IMR-90 (cell line): ENCODE measurements around the gene RSU1. TPM values are rescaled to one million over a fixed set of nuclear protein-coding genes. Genes with fewer than 3 reads are reported as not detected.

Experiments
- ATAC-seq: fragments of 200-7000 bp; cut with Tn5 transposase; 2 replicates; pipeline ENCODE4 v1.9.1; 2020; ENCODE audit warnings: low read depth, mild to moderate bottlenecking, moderate library complexity
- BruUV-seq: library from RNA; stranded (reverse); fragments of 400-500 nt; replicated peaks from 2 replicates; lab custom pipeline; 2021; lab: Mats Ljungman, UMichigan
- CTCF ChIA-PET: fragments of 300-600 bp; formaldehyde crosslinking; extraction: SDS; loops from one replicate; lab custom pipeline; 2021; ENCODE audit warnings: antibody characterized with exemption; lab: Yijun Ruan, JAX
- POLR2A ChIA-PET: fragments of 300-600 bp; sonication (Branson Sonifier 250); formaldehyde crosslinking; loops from one replicate; lab custom pipeline; 2022; ENCODE audit warnings: antibody characterized with exemption; ENCODE audit not compliant: unreplicated experiment; lab: Charles Lee
- DNase-seq: peaks from one replicate; pipeline ENCODE4 v3.0.0; 2013
- H2AFZ ChIP-seq: replicated peaks from 2 replicates; pipeline ENCODE3; 2013; ENCODE audit warnings: low read length, mild to moderate bottlenecking; ENCODE audit not compliant: poor library complexity
- H2AK5ac ChIP-seq: 2 replicates; pipeline ENCODE4 v1.6.1; 2013; ENCODE audit warnings: low read depth, low read length, inconsistent platforms
- H2AK9ac ChIP-seq: replicated peaks from 2 replicates; pipeline ENCODE3; 2013; ENCODE audit warnings: mild to moderate bottlenecking, low read depth, low read length, moderate library complexity; ENCODE audit not compliant: poor library complexity
- H2BK120ac ChIP-seq: 2 replicates; pipeline ENCODE4 v1.6.1; 2013; ENCODE audit warnings: low read depth, low read length, inconsistent platforms
- H2BK15ac ChIP-seq: 3 replicates; pipeline ENCODE4 v1.6.1; 2013; ENCODE audit warnings: low read depth, low read length, inconsistent platforms
- H2BK20ac ChIP-seq: 2 replicates; pipeline ENCODE4 v1.6.1; 2013; ENCODE audit warnings: low read depth, mild to moderate bottlenecking, inconsistent platforms, low read length, moderate library complexity
- H2BK5ac ChIP-seq: 2 replicates; pipeline ENCODE4 v1.6.1; 2013; ENCODE audit warnings: mild to moderate bottlenecking, low read depth, low read length, inconsistent platforms; ENCODE audit not compliant: poor library complexity, severe bottlenecking
- H3K14ac ChIP-seq: replicated peaks from 2 replicates; pipeline ENCODE4 v1.6.1; 2013; ENCODE audit warnings: low read depth, low read length, inconsistent platforms
- H3K18ac ChIP-seq: 2 replicates; pipeline ENCODE4 v1.6.1; 2013; ENCODE audit warnings: low read depth, low read length, control low read depth
- H3K23ac ChIP-seq: 2 replicates; pipeline ENCODE4 v1.6.1; 2013; ENCODE audit warnings: low read depth, low read length, inconsistent platforms
- H3K27ac ChIP-seq: 2 replicates; pipeline ENCODE4 v1.5.1; 2013; ENCODE audit warnings: mild to moderate bottlenecking, control low read depth, low read length; ENCODE audit not compliant: insufficient read depth
- H3K27me3 ChIP-seq: 2 replicates; pipeline ENCODE4 v1.6.1; 2013; ENCODE audit warnings: low read length; ENCODE audit not compliant: control insufficient read depth, insufficient read depth
- H3K36me3 ChIP-seq: 2 replicates; pipeline ENCODE4 v1.6.1; 2013; ENCODE audit warnings: low read length, mixed read lengths; ENCODE audit not compliant: control insufficient read depth, insufficient read depth
- H3K4ac ChIP-seq: 2 replicates; pipeline ENCODE4 v1.6.1; 2013; ENCODE audit warnings: low read depth, low read length, inconsistent platforms
- H3K4me1 ChIP-seq: 2 replicates; pipeline ENCODE4 v1.6.1; 2013; ENCODE audit warnings: low read length, mixed read lengths; ENCODE audit not compliant: control insufficient read depth, insufficient read depth
- H3K4me2 ChIP-seq: 2 replicates; pipeline ENCODE4 v1.6.1; 2013; ENCODE audit warnings: low read depth, mild to moderate bottlenecking, control low read depth, low read length, moderate library complexity
- H3K4me3 ChIP-seq: 2 replicates; pipeline ENCODE4 v1.5.1; 2013; ENCODE audit warnings: low read depth, mild to moderate bottlenecking, control low read depth, low read length, moderate library complexity; ENCODE audit not compliant: insufficient read depth
- H3K56ac ChIP-seq: 2 replicates; pipeline ENCODE4 v1.6.1; 2013; ENCODE audit warnings: low read length, inconsistent platforms; ENCODE audit not compliant: insufficient read depth; ENCODE audit errors: extremely low read depth
- H3K79me1 ChIP-seq, 2 experiments: 2 replicates each; pipeline ENCODE4 v1.6.1; 2013; ENCODE audit warnings: low read length in 2 of 2, inconsistent platforms in 1 of 2, low read depth in 1 of 2
- H3K9ac ChIP-seq: 2 replicates; pipeline ENCODE4 v1.6.1; 2013; ENCODE audit warnings: low read depth, low read length, control low read depth
- H3K9me1 ChIP-seq: 2 replicates; pipeline ENCODE4 v1.6.1; 2013; ENCODE audit warnings: low read length, inconsistent platforms; ENCODE audit not compliant: insufficient read depth
- H3K9me3 ChIP-seq: 2 replicates; pipeline ENCODE4 v1.6.1; 2013; ENCODE audit warnings: low read length; ENCODE audit not compliant: control insufficient read depth, insufficient read depth
- H4K20me1 ChIP-seq: 2 replicates; pipeline ENCODE4 v1.6.1; 2013; ENCODE audit warnings: low read length, inconsistent platforms; ENCODE audit not compliant: insufficient read depth
- H4K5ac ChIP-seq: 2 replicates; pipeline ENCODE4 v1.6.1; 2013; ENCODE audit warnings: mild to moderate bottlenecking, low read depth, low read length, control low read depth
- H4K8ac ChIP-seq, 2 experiments: 2 replicates each; pipeline ENCODE4 v1.6.1; 2013; ENCODE audit warnings: low read depth in 2 of 2, low read length in 2 of 2, control low read depth in 1 of 2, inconsistent platforms in 1 of 2
- H4K91ac ChIP-seq: 2 replicates; pipeline ENCODE4 v1.6.1; 2013; ENCODE audit warnings: low read depth, low read length, inconsistent platforms; ENCODE audit not compliant: insufficient read depth
- BHLHE40 ChIP-seq: fragments of 150-350 bp; IDR thresholded peaks from 2 replicates; pipeline ENCODE4 v1.6.1; 2016; ENCODE audit warnings: mild to moderate bottlenecking, low read depth, low read length
- CEBPB ChIP-seq: IDR thresholded peaks from 2 replicates; pipeline ENCODE4 v1.6.1; 2012; ENCODE audit warnings: low read depth, low read length, improper control_type of control experiment
- CHD1 ChIP-seq: IDR thresholded peaks from 2 replicates; pipeline ENCODE4 v1.6.1; 2012; ENCODE audit warnings: low read depth, low read length, improper control_type of control experiment
- CTCF ChIP-seq: conservative IDR thresholded peaks from 2 replicates; pipeline ENCODE4 v1.5.1; 2012; ENCODE audit warnings: mild to moderate bottlenecking, low read depth, low read length, improper control_type of control experiment
- ELK1 ChIP-seq: fragments of 150-350 bp; IDR thresholded peaks from 2 replicates; pipeline ENCODE4 v1.6.1; 2016; ENCODE audit warnings: low read depth, mild to moderate bottlenecking, low read length, moderate library complexity, borderline replicate concordance
- FOS ChIP-seq: fragments of 150-350 bp; IDR thresholded peaks from 2 replicates; pipeline ENCODE4 v1.6.1; 2016; ENCODE audit warnings: low read depth, low read length
- MAFK ChIP-seq: IDR thresholded peaks from 2 replicates; pipeline ENCODE4 v1.6.1; 2012; ENCODE audit warnings: low read depth, low read length, improper control_type of control experiment
- MAZ ChIP-seq: IDR thresholded peaks from 2 replicates; pipeline ENCODE4 v1.6.1; 2012; ENCODE audit warnings: low read depth, mild to moderate bottlenecking, low read length, improper control_type of control experiment, moderate library complexity, borderline replicate concordance
- MXI1 ChIP-seq: IDR thresholded peaks from 2 replicates; pipeline ENCODE4 v1.6.1; 2012; ENCODE audit warnings: low read depth, mild to moderate bottlenecking, low read length, moderate library complexity, borderline replicate concordance
- NFE2L2 ChIP-seq: fragments of 150-350 bp; IDR thresholded peaks from 2 replicates; pipeline ENCODE4 v1.6.1; 2016; ENCODE audit warnings: low read depth, mild to moderate bottlenecking, low read length
- POLR2A ChIP-seq: IDR thresholded peaks from 2 replicates; pipeline ENCODE4 v1.6.1; 2012; ENCODE audit warnings: mild to moderate bottlenecking, low read depth, low read length
- RAD21 ChIP-seq: IDR thresholded peaks from 2 replicates; pipeline ENCODE4 v1.6.1; 2012; ENCODE audit warnings: low read length, improper control_type of control experiment
- RCOR1 ChIP-seq: IDR thresholded peaks from 2 replicates; pipeline ENCODE4 v1.6.1; 2012; ENCODE audit warnings: mild to moderate bottlenecking, low read length, improper control_type of control experiment; ENCODE audit not compliant: insufficient replicate concordance
- RFX5 ChIP-seq: IDR thresholded peaks from 2 replicates; pipeline ENCODE4 v1.8.0; 2012; ENCODE audit warnings: low read depth, mild to moderate bottlenecking, low read length, moderate library complexity
- SMC3 ChIP-seq: fragments of 150-350 bp; IDR thresholded peaks from 2 replicates; pipeline ENCODE4 v1.6.1; 2016; ENCODE audit warnings: low read depth, mild to moderate bottlenecking, antibody characterized with exemption, low read length, moderate library complexity
- USF2 ChIP-seq: fragments of 150-350 bp; IDR thresholded peaks from 2 replicates; pipeline ENCODE4 v1.6.1; 2017; ENCODE audit warnings: mild to moderate bottlenecking, antibody characterized with exemption, low read length, low read depth
- dilution Hi-C: fragments of 300-500 bp; cut with HindIII; formaldehyde crosslinking; loops from one replicate; pipeline ENCODE4 v1.14.3; 2018; ENCODE audit warnings: low sequenced_read_pairs; ENCODE audit not compliant: unreplicated experiment
- in situ Hi-C: fragments of 300-500 bp; cut with MboI; formaldehyde crosslinking; loops from 3 replicates; pipeline ENCODE4 v1.14.3; 2019; ENCODE audit warnings: low sequenced_read_pairs, inconsistent platforms, mixed read lengths
- intact Hi-C: fragments of 100-400 bp; cut with micrococcal nuclease; formaldehyde crosslinking; loops from 2 replicates; pipeline ENCODE4 v1.10.0; 2022
- polyA plus RNA-seq, 3 experiments: library from polyadenylated mRNA; depleted of rRNA; stranded (reverse); fragments of >200 nt; gene quantifications; 2 replicates each; pipeline ENCODE4 v1.2.3, GENCODE V29; 2012; ENCODE audit warnings: low replicate concordance in 1 of 3
- total RNA-seq: library from RNA; depleted of rRNA; stranded (reverse); fragments of >200 nt; gene quantifications from 2 replicates; pipeline ENCODE4 v1.2.3, GENCODE V29; 2012

The RSU1 gene
- total and polyA plus RNA-seq, 2 of the 4 experiments (the other 2 are of a cell fraction), result 134 to 148 TPM

- H3K23ac ChIP-seq, result no peak overlapping the region
- no peaks in the 10 kb centered on the region for H3K36me3 ChIP-seq
- no peak overlapping the region for H4K8ac ChIP-seq
- no peak overlapping the region for H2AFZ ChIP-seq
- no TSS peak for BruUV-seq
- no peak overlapping the region for H3K4me2 ChIP-seq
- H2AK9ac ChIP-seq, result no peak overlapping the region
- no peak overlapping the region for H2BK5ac ChIP-seq
- ATAC-seq (no peak), DNase-seq (no peak)
- H3K14ac ChIP-seq, result no peak overlapping the region
- no peak overlapping the region for H3K27ac ChIP-seq
- H4K5ac ChIP-seq, result no peak overlapping the region
- H3K9ac ChIP-seq, result no peak overlapping the region
- peaks cover 6% of the 10 kb centered on the region; the same call in 1 of the 2 replicates for H3K4me1 ChIP-seq
- H4K20me1 ChIP-seq, result no peaks in the 10 kb centered on the region
- H3K4ac ChIP-seq, result no peak overlapping the region
- H3K9me3 ChIP-seq, result no peaks in the 10 kb centered on the region
- H2AK5ac ChIP-seq, result no peak overlapping the region
- no peaks in the 10 kb centered on the region for H3K79me1 ChIP-seq
- 0 out of 2 replicates have a peak overlapping the region, but pooled peaks have one; percentile 10 for H2BK120ac ChIP-seq
- intact Hi-C loops, result no loop called here
- no peaks in the 10 kb centered on the region for H3K9me1 ChIP-seq
- dilution Hi-C loops, result no loop called here
- CTCF ChIA-PET, result interaction anchor here (1.9 kb wide), 1 partner anchor 411 kb away, joined by 7 read pairs; no protein-coding TSS in a partner anchor
- in situ Hi-C loops, result loop anchor here (25.0 kb wide), 2 partner anchors 767 to 1392 kb away; partner anchors contain the start of gene HACD1
- H2BK20ac ChIP-seq, result 0 out of 2 replicates have a peak overlapping the region, but pooled peaks have one; percentile 13
- H3K18ac ChIP-seq, result no peak overlapping the region
- POLR2A ChIA-PET, result no interaction called here
- H3K27me3 ChIP-seq, result no peaks in the 10 kb centered on the region
- TF ChIP-seq RAD21 (no peak), BHLHE40 (no peak), USF2 (no peak), MAZ (no peak), RFX5 (no peak), SMC3 (no peak), FOS (no peak), MAFK (no peak), CEBPB (no peak), CHD1 (no peak), MXI1 (no peak), NFE2L2 (no peak), ELK1 (no peak), POLR2A (no peak), CTCF (no peak), RCOR1 (no peak)
- H2BK15ac ChIP-seq, result no peak overlapping the region
- H4K91ac ChIP-seq, result no peak overlapping the region
- H3K4me3 ChIP-seq, result no peak overlapping the region
- H3K56ac ChIP-seq, result no peak overlapping the region
Observed at GRCh38 chr10:16845248-16845647, 28.0 kb upstream of the RSU1 start.
